Gastrocnemius medialis (tissue), 4 donors: Measurements from ENCODE around the gene FAHD2A.

Source experiments
- CTCF ChIP-seq, 5 experiments: fragments of 450-650 bp in 3 of 5; fragments of 200-600 bp in 2 of 5; sonication (generic) in 2 of 5; IDR thresholded peaks in 4 of 5; conservative IDR thresholded peaks in 1 of 5; 1 replicate in 4 of 5; 2 replicates in 1 of 5; pipeline ENCODE4 v1.5.1; 2016 to 2019; ENCODE audit warnings: antibody characterized with exemption in 5 of 5, mild to moderate bottlenecking in 3 of 5, moderate library complexity in 3 of 5
- POLR2A ChIP-seq, 2 donors: fragments of 450-650 bp; IDR thresholded peaks; one replicate each; pipeline ENCODE4 v1.6.1; 2017; ENCODE audit warnings: antibody characterized with exemption in 2 of 2, mild to moderate bottlenecking in 2 of 2, moderate library complexity in 2 of 2

- no peak for TF ChIP-seq POLR2A (IDR thresholded peaks at IDR 0.05)
- TF ChIP-seq CTCF (IDR thresholded peaks at IDR 0.05 in 4 of 5, conservative IDR thresholded peaks at IDR 0.05 in 1 of 5) = no peak
Observed at GRCh38 chr2:95382192-95382591, 20.3 kb upstream of the FAHD2A start.
